ENCODE measurements around the gene PHKA2.
A peak's percentile ranks its signal among the peaks of the same experiment; 100 is the strongest.

Gene PHKA2

DNA sequence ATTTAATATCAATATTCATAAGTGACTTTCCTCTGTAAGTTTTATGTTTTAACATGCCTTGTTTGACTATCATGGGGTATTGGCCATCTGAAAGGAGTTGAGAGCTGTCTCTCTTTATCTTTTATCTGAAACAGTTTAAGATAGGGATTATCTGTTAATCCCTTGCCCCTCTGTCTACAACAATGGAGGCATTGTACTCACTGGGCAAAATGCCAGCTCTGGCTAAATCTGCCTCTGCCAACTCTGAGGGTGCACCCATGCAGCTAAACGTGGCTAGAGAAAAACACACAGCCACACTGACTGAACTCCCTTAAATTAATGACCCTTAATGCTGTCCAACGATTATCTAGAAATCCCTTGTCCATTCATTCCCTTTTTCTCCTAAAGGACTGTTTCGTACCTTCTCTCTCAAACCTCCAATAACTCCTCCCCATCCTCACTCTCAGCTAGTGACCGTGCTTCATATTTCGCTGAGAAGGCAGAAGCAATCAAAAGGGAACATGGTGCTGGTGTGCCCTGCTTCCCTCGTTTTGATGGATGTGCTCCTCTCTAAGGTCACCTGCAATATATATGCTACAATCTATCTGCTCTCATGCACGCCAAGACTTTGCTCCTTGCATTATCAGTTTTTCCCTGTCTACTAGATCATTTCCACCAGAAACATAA is 10.3 kb downstream of the PHKA2 start:
- peak; percentile 34 for DNase-seq

DNA sequence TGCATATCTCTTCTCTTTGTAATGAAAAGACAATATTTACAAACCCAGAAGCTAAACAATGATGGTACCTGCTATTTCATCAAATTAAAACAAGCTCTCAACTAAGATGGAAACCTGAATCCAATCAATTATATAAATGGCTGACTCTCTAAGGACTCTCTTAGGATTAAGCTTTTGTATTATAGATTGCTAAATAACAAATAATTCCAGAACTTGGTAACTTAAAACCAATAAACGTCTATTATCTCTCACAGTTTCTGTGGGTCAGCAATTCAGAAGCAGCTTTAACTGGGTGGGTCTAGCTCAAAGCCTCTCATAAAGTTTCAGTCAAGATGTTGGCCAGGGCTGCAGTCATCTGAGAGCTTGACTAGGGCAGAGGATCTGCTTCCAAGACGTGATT is 12.4 kb downstream of the PHKA2 start:
- no peak for DNase-seq

DNA sequence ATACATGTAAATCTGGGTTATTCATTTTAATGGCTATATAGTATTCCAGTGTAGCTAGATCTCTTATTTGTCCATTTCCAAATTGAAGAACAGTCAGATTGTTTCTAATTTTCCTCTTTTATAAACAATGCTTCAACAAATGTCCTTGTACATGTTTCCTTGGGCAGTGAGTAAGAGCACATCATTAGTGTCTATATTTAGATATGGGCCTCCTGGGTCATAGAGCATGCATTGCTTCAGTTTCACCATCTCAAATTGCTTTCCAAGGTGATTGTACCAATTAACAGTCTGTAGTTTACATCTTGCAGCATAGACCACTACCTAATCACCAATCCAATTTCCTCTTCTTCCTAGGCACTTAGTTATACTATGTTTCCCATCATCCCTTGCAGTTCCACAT is 13.4 kb downstream of the PHKA2 start:
- DNase-seq, result no peak

DNA sequence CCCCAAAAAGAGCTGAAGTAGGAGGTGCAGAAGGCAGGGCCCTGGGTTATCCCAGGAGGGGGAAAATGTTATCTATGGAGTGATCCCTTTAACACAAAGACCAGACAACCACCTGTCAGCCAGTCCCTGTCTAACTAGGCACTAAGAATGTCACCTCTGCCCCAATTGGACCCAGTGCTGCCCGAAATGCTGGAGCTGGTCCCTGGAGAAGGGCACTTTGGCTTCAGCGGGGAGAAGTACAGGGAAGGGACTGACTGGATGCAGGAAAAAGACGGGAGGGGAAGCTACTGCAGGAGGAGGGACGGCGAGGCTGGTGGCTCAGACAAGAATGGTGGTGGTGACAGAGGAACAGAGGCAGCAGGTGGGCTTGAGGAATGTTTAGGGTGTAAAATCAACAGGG is 17.3 kb downstream of the PHKA2 start:
- DNase-seq, result no peak

DNA sequence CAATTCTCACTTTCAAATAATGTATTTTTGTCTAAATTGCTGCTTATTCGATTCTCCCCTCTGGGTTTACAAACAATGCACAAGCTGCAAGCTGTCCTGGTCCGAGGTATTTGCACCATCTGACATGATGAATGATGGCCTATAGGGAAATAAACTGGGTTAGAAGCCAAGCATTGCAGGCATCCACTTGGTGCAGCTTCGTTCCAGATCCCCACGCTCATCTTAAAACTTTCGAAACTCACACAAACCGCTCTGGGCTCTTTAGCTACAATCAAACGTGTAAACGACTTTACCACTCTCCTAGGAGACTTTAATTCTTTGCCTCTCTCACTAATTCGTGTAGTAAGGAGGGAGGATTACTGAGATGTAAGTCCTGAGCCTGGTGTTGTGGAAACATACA is 19.0 kb downstream of the PHKA2 start:
- no peak for DNase-seq

DNA sequence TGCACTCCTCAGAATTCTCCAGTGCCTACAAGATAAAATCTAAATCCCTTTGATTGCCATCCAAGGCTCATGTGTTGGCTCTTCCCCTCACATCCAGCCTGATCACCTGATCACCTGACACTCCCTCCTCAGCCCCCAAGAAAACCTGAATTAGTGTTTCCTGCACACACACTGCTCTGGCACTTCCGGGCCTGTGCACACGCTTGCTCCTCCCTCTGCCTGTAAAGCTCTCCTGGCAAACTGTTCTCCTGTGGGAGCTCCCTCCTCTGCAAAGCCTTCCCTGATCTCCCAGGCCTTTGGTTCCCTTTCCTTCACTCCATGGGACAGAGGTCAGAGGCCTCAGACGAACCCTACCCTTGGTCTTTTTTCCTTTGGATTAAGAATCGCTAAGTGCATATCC is 19.9 kb downstream of the PHKA2 start:
- no peak for DNase-seq

DNA sequence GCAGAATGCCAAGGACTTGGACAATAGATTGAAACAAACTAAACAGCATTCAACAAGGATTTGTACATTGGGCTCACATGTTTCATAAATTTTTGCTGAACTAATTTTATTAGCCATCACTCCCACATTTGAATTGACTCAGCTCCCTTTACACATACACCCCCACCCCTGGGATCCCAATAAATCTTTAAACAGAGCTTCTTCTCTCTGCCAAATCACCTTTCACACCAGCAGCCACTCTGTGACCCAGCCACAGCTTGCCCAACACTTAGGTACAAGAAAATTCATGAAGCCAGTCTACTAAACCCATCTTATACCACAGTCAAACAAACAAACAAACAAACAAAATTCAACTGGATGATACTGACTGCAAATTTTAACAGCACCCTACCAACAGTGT is 21.6 kb downstream of the PHKA2 start:
- no peak for DNase-seq

DNA sequence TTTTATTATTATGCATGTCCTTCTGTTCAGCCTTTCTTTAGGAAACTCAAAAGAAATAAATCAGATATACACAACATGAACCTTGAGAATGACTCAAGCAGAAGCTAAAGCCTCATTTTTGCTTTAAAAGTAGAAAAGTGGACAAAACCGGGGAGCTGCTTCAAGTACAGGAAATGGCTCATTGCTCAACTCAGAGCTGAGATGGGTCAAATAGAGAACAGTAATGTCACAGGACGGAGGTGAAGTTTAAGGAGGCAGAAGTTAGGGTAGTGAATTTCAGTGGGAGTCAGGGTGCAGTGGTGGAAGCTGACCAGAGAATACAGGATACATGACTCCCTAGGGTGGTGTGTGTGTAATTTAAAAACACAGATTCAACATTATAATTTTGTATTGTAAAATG is 22.2 kb downstream of the PHKA2 start:
- no peak for DNase-seq

DNA sequence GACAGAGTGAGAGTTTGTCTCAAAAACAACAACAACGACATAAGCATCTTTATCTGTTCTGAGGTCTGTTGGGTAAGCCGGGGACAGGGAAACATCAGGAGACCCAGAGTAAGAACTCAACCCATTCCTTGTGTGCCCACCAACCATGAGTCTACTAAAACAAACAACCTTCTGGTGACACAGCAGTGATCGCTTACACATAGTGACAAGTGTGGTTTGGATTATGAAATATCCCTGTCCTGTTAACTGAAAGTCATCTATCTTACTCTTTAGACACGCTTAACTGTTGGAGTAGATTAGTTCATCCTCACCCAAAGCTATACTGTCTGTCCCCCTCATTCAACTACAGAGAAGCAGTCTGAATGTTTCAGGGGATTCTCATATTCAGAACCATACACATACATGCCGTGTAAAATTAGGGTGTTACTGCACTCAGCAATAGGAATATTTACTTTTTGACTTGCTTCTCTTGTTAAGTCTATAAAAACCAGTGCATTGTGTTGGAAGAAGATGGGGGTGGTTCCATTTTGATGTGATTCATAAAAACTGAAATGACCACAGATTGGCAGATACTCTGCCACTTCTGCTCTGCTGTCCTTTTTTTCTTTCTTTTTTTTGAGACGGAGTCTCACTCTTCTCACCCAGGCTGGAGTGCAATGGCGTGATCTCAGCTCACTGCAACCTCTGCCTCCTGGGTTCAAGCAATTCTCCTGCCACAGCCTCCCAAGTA is 27.4 kb downstream of the PHKA2 start:
- no peak for DNase-seq

DNA sequence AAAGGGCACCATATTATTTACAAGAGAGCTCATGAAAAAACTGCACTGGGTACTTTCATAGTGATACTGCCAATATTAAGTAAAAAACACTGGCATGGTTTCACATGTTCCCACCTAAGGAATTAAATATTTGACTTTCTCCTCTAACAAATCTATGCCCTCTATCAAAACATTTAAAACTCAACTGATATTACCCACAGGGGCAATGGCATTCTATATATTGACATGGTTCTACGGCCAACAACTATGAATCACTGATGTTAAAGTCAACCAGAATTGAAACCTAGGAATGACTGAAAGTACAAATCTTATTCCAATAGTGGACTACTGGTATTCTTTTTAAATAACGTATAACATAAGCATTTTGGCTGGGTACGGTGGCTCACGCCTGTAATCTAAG is 28.2 kb downstream of the PHKA2 start:
- no peak for DNase-seq

DNA sequence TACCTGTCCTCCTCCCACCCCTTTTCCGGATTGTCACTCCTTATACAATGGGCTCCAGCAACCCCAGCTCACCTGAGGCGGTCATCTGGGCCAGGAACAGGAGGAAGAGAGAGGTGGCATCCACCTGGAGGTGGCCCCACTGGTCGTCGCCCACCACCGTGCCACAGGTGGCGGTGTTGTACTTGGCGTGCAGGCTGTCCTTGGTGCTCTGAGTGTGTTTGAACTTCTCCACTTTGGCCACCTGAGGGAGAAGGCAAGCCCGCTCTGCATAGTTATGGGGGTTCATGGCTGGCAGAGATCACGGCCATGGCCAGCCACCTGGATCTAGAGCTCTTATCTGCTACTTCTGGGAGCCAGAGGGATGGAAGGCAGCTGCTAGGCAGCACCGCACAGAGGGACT is 32.9 kb downstream of the PHKA2 start:
- DNase-seq, result no peak

DNA sequence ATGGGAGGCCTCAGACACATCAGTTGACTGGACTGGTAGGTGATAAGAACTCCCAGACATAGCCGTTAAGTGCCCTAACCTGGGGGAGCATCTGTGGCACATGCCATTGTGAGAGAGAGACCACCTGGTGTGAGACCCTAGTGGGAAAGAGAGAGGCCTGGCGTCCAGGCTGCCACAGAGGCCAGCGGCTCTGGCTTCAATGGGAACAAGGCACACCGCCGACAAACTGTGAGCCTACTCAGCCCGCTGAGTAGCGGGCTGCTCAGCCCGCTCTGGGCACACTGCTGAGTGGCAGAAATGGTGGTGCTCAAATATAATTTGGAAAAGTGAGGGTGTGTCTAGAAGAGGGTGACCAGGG is 34.0 kb downstream of the PHKA2 start:
- no peak for DNase-seq

DNA sequence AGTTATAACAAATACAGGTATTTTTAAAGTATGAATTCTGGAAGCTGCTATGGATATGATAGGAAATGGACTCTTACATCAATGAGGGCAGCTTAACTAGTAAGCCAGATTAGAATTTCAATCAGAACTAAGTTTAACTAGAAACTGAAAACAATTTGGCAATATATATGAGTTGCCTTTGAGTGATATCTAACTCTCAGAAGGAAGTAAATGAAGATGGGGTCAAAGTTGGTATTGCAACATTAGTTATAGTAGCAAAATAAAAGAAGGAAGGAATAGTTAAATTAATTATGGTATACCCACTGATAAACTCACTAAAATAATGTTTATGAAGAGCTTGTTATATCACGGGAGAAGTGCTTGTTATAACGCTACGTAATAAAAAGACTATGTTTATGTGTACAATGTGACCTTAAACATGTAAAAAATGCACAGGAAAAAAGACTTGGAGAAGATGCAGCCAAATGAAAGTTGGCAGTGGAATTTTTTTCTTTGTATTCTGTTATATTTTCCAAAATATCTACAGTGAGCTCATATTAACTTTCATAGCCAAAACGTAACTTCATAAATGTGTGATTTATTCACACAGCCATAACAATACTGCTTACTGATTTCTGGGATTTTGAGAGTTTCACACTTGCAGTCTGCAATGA is 34.5 kb downstream of the PHKA2 start:
- no peak for DNase-seq

DNA sequence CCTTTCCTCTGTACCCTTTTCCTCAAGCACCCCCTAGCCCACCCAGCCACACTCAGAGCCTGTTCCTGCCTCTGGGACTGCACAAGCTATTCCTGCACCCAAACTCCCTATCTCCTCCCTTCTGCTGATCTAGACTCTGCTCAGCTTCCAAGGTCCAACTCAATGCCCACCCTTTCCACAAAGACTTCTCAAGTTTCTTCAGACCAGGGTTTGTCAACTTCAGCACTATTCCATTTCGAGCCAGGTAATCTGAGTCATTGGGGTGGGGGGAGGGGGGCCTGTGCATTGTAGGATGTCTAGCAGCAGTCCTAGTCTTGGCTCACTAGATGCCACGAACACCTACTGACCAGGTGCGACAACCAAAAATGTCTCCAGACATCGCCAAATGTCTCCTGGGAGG is 37.3 kb downstream of the PHKA2 start:
- DNase-seq, result no peak

DNA sequence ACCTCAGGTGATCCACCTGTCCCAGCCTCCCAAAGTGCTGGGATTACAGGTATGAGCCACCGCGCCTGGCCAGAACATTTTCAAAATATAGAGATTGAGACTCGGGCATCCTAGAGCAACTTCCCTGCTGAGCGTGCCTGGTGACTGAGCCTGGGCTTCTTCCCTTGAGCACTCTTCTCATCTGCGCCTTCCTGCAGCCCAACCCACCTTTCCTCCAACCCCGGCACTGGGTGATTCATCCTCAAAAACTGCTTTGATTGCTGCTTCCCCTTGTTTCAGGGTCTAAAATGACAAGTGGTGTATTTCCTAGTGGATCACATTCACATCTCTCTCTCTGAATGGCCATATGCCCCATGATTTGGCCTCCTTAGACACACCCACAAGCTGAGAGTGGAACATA is 37.8 kb downstream of the PHKA2 start:
- DNase-seq, result no peak

DNA sequence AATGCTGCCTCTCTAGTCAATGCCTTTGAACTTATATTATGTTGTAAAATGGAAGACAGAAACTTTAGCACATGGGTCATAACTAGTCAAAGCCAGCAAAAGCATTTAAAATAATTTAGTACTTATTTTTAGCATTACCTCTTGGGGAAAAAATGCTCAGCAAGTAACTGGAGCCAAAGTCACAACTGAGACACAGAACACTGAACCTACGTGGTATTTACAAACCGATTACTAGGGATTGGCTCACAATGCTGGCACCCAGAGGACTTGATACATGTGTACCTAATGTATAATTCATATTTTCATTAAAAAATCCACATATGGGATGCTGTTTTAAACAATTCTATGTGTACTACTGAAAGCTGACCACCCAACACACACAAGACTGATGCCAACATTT is 38.4 kb downstream of the PHKA2 start:
- DNase-seq, result no peak

DNA sequence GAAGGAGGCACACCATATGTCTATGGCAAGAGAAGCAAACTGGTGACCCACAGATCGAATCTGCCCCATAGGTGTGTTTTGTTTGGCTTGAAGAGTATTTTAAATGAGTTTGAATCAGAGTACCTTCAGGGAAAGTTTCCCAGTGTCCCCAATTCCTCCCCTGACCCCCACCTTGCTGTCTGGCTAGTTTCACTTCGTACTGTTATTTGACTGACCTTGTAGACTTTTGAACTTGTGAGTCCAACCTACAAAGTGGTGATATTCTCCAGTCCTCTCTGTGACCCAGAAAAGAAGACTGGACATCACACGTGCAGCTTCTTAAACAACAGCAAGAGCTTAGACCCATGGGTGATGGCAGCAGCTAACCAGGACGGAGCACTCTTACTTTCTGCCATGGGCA is 39.4 kb downstream of the PHKA2 start:
- DNase-seq, result no peak

DNA sequence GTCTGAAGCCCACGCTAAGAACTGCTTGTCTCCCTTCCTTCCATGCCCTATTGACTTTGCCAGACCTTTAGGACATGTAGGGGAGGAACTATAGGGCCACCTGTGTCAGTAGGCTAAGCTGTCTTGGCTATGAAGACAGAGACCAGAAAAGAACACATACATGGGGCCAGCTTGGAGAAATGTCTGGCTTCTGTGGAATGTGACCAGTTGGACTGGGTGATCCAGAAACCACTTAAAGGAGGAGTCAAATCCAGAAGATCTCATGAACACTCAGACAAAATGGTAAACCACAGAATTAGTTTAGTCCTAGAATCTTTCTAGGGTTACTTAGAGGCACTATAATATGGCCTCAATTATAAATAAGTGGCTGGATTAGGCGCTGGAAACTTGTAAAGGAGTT is 42.0 kb downstream of the PHKA2 start:
- DNase-seq, result no peak

DNA sequence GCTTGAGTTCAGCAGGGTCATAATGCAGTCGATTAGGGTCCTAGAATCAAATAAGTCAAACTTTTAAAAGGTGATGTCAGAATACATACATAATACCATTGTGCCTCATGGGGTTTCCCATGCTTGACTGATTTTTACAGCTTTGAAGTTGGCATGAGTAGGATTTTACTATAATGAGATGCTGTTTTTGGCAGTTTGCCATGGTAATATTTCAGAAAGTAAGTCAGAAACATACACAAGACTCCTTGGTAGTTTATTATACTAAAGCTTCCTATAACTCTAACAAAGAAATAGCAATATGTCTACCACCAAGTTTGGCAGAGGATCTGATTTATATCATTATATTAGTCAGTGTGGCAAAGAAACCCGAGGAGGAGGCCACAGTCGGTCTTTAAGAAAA is 45.2 kb downstream of the PHKA2 start:
- no peak for DNase-seq

DNA sequence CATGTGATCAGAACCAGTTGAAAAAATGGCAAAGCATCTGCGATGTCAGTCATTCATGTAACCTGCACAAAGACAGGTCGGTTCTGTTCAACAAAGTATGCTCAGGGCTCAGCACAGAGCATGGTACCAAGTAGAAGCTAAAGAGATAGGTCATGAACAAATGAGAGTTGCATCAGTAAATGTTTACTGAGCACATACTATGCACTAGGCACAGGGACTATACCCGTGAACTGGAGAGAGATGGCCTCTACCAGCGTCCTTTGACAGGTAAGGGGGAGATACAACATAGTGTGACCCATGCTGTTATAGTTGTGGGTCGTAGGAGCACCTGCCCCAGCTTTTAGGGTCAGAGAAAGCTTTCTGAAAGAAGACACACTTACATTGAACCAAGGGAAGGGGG is 46.7 kb downstream of the PHKA2 start:
- DNase-seq, result no peak

DNA sequence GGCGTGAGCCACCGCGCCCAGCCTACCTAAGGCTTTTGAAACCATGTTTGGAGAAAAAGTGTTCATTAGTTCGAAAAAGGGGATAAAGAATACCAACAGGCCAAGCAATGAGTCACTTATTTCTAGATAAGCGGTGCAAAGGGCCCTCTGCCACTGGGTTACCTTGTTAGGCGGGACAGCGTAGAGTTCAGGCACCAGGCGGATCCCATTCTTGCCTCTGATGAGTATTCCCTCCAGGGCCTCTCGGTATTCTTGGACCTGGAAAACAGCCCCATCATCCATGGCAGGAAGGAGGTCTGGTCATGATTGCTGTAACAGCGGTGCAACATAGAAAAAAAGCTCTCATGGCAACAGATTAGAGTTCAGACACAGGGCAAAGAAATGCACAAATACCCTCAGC is 48.0 kb downstream of the PHKA2 start:
- no peak for DNase-seq

DNA sequence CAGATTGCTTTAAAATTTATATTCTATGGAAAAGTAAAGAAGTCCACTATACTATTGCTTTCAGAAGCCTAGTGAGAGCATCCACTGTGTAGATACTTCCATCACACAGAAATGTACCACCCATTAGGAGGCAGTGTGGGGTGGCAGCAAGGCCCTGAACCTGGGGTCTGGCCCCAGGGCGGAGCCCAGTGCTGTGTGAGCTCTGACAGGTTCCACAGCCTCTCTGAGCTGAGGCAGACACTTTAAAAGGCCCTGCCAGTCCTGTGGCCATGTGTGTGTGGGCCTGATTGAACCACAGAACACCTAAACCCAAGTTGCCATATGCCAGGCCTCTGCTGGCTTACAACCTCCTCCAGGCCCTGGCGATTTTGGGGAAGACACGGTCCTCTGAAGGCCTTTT is 49.2 kb downstream of the PHKA2 start:
- DNase-seq, result no peak

DNA sequence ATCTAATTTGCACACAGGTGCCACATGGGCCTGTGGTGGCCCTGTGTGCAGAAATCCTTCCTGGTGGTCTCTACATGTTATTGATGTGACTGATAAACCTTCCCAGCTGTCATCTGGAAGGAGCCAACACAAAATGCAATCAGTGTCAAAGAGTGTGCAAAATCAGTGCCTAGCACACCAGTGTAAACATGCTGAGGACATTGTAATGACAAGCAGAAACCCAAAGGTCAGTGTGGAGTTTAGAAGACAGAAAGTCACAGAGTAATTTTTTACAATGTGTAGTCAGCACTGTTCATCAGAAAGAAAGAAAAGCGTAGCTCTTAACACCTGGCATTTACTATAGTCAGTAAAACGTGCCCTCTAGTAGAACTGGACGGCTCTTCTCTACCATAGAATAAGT is 50.3 kb downstream of the PHKA2 start:
- DNase-seq, result no peak

DNA sequence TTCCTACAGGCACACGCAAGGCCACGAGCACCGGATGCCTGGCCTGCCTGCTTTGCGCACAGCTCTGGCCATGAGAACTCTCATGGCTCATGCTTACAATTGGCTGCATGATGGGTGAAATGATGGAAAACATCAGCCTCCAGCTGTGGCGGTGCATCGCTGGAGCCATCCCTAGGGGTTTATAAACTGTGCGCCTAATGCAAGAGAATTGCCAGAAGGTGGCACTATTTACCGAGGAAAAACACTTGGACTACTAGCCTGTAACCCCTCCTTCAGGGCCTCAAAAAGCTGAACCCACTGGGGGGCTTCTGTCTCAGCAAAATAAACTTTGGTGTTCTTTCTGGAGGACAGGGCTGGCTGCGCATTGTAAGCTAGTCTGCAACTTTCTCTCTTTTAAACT is 51.9 kb downstream of the PHKA2 start:
- peak; percentile 19 for DNase-seq

DNA sequence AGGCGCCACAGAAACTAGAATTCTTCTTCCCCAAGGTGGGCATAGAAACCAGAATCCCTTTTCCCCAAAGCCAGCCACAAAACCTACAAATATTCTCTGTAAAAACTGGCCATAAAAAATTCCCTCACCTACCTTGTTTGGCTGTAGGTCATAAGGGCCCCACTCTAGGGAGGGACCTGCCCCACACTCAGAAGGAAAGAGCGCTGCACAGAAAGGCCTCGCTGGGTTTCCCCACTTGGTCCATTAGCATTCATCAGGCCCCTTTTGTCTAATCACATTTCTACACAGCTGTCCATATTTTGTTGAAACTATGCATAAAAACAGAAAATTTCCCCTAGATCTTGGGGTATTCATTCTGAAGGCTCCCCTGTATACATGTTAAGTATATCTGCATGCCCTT is 54.1 kb downstream of the PHKA2 start:
- DNase-seq, result no peak

All from midbrain (tissue), 1 donor.